Measurements from ENCODE around the gene HLA-E.

DNA sequence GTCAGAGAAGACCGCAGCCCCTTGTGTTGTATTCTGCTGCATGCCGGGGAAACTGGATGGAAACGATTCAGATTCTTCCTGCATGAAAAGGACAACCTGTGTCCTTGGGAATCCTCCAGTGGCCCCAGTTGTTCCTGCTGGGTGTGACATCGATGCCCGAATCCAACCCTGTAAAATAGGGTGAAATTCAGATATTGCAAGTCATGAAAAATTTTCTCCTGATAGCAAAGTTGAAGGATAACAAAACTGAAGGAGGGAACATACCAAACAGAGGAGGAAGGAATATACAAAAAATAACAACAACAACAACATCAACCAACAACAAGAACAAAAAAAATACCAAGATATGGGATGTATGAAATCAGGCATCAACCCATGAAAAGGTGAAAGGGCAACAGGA is 28.3 kb upstream of the HLA-E start:
- TF ChIP-seq, protein P1, sequence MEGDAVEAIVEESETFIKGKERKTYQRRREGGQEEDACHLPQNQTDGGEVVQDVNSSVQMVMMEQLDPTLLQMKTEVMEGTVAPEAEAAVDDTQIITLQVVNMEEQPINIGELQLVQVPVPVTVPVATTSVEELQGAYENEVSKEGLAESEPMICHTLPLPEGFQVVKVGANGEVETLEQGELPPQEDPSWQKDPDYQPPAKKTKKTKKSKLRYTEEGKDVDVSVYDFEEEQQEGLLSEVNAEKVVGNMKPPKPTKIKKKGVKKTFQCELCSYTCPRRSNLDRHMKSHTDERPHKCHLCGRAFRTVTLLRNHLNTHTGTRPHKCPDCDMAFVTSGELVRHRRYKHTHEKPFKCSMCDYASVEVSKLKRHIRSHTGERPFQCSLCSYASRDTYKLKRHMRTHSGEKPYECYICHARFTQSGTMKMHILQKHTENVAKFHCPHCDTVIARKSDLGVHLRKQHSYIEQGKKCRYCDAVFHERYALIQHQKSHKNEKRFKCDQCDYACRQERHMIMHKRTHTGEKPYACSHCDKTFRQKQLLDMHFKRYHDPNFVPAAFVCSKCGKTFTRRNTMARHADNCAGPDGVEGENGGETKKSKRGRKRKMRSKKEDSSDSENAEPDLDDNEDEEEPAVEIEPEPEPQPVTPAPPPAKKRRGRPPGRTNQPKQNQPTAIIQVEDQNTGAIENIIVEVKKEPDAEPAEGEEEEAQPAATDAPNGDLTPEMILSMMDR (IDR thresholded peaks at IDR 0.05; ENCODE audit: insufficient read depth, low read length), result no peak
- TF ChIP-seq, protein P2, sequence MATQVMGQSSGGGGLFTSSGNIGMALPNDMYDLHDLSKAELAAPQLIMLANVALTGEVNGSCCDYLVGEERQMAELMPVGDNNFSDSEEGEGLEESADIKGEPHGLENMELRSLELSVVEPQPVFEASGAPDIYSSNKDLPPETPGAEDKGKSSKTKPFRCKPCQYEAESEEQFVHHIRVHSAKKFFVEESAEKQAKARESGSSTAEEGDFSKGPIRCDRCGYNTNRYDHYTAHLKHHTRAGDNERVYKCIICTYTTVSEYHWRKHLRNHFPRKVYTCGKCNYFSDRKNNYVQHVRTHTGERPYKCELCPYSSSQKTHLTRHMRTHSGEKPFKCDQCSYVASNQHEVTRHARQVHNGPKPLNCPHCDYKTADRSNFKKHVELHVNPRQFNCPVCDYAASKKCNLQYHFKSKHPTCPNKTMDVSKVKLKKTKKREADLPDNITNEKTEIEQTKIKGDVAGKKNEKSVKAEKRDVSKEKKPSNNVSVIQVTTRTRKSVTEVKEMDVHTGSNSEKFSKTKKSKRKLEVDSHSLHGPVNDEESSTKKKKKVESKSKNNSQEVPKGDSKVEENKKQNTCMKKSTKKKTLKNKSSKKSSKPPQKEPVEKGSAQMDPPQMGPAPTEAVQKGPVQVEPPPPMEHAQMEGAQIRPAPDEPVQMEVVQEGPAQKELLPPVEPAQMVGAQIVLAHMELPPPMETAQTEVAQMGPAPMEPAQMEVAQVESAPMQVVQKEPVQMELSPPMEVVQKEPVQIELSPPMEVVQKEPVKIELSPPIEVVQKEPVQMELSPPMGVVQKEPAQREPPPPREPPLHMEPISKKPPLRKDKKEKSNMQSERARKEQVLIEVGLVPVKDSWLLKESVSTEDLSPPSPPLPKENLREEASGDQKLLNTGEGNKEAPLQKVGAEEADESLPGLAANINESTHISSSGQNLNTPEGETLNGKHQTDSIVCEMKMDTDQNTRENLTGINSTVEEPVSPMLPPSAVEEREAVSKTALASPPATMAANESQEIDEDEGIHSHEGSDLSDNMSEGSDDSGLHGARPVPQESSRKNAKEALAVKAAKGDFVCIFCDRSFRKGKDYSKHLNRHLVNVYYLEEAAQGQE (IDR thresholded peaks at IDR 0.05; ENCODE audit: insufficient replicate concordance, low read depth), result no peak
- no peak for TF ChIP-seq GABPA (IDR thresholded peaks at IDR 0.05; ENCODE audit: low read depth)
- TF ChIP-seq POLR2AphosphoS5 (IDR thresholded peaks at IDR 0.05; ENCODE audit: low read depth), result no peak

Data from HL-60 (cell line).